Fibroblast of peridontal ligament (primary cell): Measurements from ENCODE around the gene TMEM50A.
"Not testable (repeated sequence)": the region's sequence is repeated elsewhere in the genome, so short reads cannot be mapped to it uniquely, and the experiment has no call there.

ENCODE experiments used
- DNase-seq: peaks from one replicate; pipeline ENCODE4 v3.0.0-alpha.2; 2010; ENCODE audit errors: extremely low read depth

TMEM50A gene

GRCh38 chr1:25338188-25338981 lies at the start of gene TMEM50A:
TSS of gene TMEM50A (plus strand) at chr1:25338334. CDS start at chr1:25340487, 2,153 bp downstream.
- DNase-seq: peak; percentile 74

GRCh38 chr1:25288573-25289101 lies 49.5 kb upstream of the TMEM50A start:
- not testable (repeated sequence) for DNase-seq

- DNase-seq: not testable (repeated sequence)
These were observed 48.1 kb upstream of the TMEM50A start for GRCh38 chr1:25290043-25290442.

- DNase-seq: not testable (repeated sequence)
These were observed 44.7 kb upstream of the TMEM50A start for GRCh38 chr1:25293426-25293825.

- not testable (repeated sequence) for DNase-seq
These were observed 43.0 kb upstream of the TMEM50A start for GRCh38 chr1:25294889-25295826.

GRCh38 chr1:25296501-25296900 lies 41.6 kb upstream of the TMEM50A start:
- DNase-seq: not testable (repeated sequence)

GRCh38 chr1:25300729-25301128 lies 37.4 kb upstream of the TMEM50A start:
- not testable (repeated sequence) for DNase-seq

GRCh38 chr1:25302330-25302729 lies 35.8 kb upstream of the TMEM50A start:
- not testable (repeated sequence) for DNase-seq

- DNase-seq: not testable (repeated sequence)
These were observed 33.2 kb upstream of the TMEM50A start for GRCh38 chr1:25304936-25305335.

- not testable (repeated sequence) for DNase-seq
These were observed 30.0 kb upstream of the TMEM50A start for GRCh38 chr1:25308168-25308567.

- DNase-seq: peak; percentile 88
These were observed 29.0 kb upstream of the TMEM50A start for GRCh38 chr1:25309085-25309484.

- peak; percentile 68 for DNase-seq
These were observed 28.6 kb upstream of the TMEM50A start for GRCh38 chr1:25309486-25309885.

GRCh38 chr1:25312806-25313470 lies 25.2 kb upstream of the TMEM50A start:
- not testable (repeated sequence) for DNase-seq

GRCh38 chr1:25320314-25320938 lies 17.7 kb upstream of the TMEM50A start:
- peak; percentile 90 for DNase-seq

- not testable (repeated sequence) for DNase-seq
These were observed 16.0 kb upstream of the TMEM50A start for GRCh38 chr1:25322127-25322526.

GRCh38 chr1:25324407-25324806 lies 13.7 kb upstream of the TMEM50A start:
- DNase-seq: not testable (repeated sequence)

- DNase-seq: not testable (repeated sequence)
These were observed 10.0 kb upstream of the TMEM50A start for GRCh38 chr1:25327864-25328790.

- DNase-seq: not testable (repeated sequence)
These were observed 9.3 kb upstream of the TMEM50A start for GRCh38 chr1:25328791-25329185.

GRCh38 chr1:25329336-25329735 lies 8.8 kb upstream of the TMEM50A start:
- not testable (repeated sequence) for DNase-seq

GRCh38 chr1:25329950-25330349 lies 8.2 kb upstream of the TMEM50A start:
- peak; percentile 35 for DNase-seq
